Measurements from ENCODE around the gene UBR4.

UBR4 gene

DNA sequence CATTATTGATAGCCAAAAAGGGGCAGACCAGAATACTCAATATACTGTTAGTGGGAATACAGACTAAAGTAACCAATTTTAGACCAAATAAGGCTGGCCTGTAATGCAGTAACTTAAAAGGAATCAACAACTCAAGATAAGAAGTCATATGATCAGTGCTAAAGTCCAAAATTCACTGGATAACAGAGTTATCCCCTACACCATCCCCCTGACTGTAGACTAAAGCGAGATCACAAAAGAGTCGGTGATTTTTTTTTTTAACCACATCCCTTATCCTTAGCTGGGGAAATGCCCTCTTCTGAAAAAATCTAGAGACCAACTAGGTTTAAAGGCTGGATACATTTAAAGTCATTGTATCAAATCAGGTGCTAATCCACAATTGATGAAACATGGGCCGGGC lies 7.7 kb downstream of the UBR4 start:
- Histone ChIP-seq H3K27ac (ENCODE audit: low read length) (no peak overlapping the region), H3K4me2 (ENCODE audit: low read length) (no peak overlapping the region), H3K9ac (ENCODE audit: low read length) (no peak overlapping the region), H3K4me1 (ENCODE audit: low read length) (peaks cover 29% of the 10 kb centered on the region), H2AFZ (ENCODE audit: low read depth, low read length) (no peak overlapping the region), H3K36me3 (replicated peaks; ENCODE audit: low read depth, low read length) (peaks cover 41% of the 10 kb centered on the region), H3K9me3 (ENCODE audit: insufficient read depth, low read length) (no peaks in the 10 kb centered on the region), H3K79me2 (ENCODE audit: low read length) (peaks cover 83% of the 10 kb centered on the region), H3K27me3 (ENCODE audit: low read depth, low read length) (no peaks in the 10 kb centered on the region), H4K20me1 (ENCODE audit: insufficient read depth, low read length) (peaks cover 79% of the 10 kb centered on the region), H3K4me3 (ENCODE audit: low read length) (no peak overlapping the region)
- TF ChIP-seq, protein P1, sequence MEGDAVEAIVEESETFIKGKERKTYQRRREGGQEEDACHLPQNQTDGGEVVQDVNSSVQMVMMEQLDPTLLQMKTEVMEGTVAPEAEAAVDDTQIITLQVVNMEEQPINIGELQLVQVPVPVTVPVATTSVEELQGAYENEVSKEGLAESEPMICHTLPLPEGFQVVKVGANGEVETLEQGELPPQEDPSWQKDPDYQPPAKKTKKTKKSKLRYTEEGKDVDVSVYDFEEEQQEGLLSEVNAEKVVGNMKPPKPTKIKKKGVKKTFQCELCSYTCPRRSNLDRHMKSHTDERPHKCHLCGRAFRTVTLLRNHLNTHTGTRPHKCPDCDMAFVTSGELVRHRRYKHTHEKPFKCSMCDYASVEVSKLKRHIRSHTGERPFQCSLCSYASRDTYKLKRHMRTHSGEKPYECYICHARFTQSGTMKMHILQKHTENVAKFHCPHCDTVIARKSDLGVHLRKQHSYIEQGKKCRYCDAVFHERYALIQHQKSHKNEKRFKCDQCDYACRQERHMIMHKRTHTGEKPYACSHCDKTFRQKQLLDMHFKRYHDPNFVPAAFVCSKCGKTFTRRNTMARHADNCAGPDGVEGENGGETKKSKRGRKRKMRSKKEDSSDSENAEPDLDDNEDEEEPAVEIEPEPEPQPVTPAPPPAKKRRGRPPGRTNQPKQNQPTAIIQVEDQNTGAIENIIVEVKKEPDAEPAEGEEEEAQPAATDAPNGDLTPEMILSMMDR (IDR thresholded peaks at IDR 0.05; ENCODE audit: low read depth, low read length) = no peak
- TF ChIP-seq EZH2phosphoT487 (IDR thresholded peaks at IDR 0.05; ENCODE audit: low read depth) = no peak

- H3K9ac ChIP-seq (ENCODE audit: low read length) = no peak overlapping the region
- no peaks in the 10 kb centered on the region for H3K27me3 ChIP-seq (ENCODE audit: low read depth, low read length)
- TF ChIP-seq, protein P1 (IDR thresholded peaks at IDR 0.05; ENCODE audit: low read depth, low read length) = no peak
- no peak for TF ChIP-seq EZH2phosphoT487 (IDR thresholded peaks at IDR 0.05; ENCODE audit: low read depth)
- peaks cover 7% of the 10 kb centered on the region for H3K4me1 ChIP-seq (ENCODE audit: low read length)
- peaks cover 66% of the 10 kb centered on the region for H3K79me2 ChIP-seq (ENCODE audit: low read length)
- no peak overlapping the region for H2AFZ ChIP-seq (ENCODE audit: low read depth, low read length)
- no peaks in the 10 kb centered on the region for H3K9me3 ChIP-seq (ENCODE audit: insufficient read depth, low read length)
- H3K27ac ChIP-seq (ENCODE audit: low read length) = no peak overlapping the region
- H3K4me3 ChIP-seq (ENCODE audit: low read length) = no peak overlapping the region
- H4K20me1 ChIP-seq (ENCODE audit: insufficient read depth, low read length) = peaks cover 56% of the 10 kb centered on the region
- peaks cover 45% of the 10 kb centered on the region for H3K36me3 ChIP-seq (replicated peaks; ENCODE audit: low read depth, low read length)
- H3K4me2 ChIP-seq (ENCODE audit: low read length) = no peak overlapping the region
These were observed 10.0 kb downstream of the UBR4 start for GRCh38 chr1:19199969-19200604.

GRCh38 chr1:19199329-19199968 lies 10.6 kb downstream of the UBR4 start:
- no peak overlapping the region for H3K4me3 ChIP-seq (ENCODE audit: low read length)
- H3K79me2 ChIP-seq (ENCODE audit: low read length) = peaks cover 60% of the 10 kb centered on the region
- peaks cover 39% of the 10 kb centered on the region for H3K36me3 ChIP-seq (replicated peaks; ENCODE audit: low read depth, low read length)
- H3K4me1 ChIP-seq (ENCODE audit: low read length) = peaks cover under 1% of the 10 kb centered on the region
- H3K27me3 ChIP-seq (ENCODE audit: low read depth, low read length) = no peaks in the 10 kb centered on the region
- no peak overlapping the region for H3K27ac ChIP-seq (ENCODE audit: low read length)
- H3K4me2 ChIP-seq (ENCODE audit: low read length) = no peak overlapping the region
- no peak for TF ChIP-seq EZH2phosphoT487 (IDR thresholded peaks at IDR 0.05; ENCODE audit: low read depth)
- TF ChIP-seq, protein P1 (IDR thresholded peaks at IDR 0.05; ENCODE audit: low read depth, low read length) = no peak
- peaks cover 49% of the 10 kb centered on the region for H4K20me1 ChIP-seq (ENCODE audit: insufficient read depth, low read length)
- H3K9me3 ChIP-seq (ENCODE audit: insufficient read depth, low read length) = no peaks in the 10 kb centered on the region
- no peak overlapping the region for H2AFZ ChIP-seq (ENCODE audit: low read depth, low read length)
- H3K9ac ChIP-seq (ENCODE audit: low read length) = no peak overlapping the region

GRCh38 chr1:19198820-19199219 lies 11.2 kb downstream of the UBR4 start:
- no peak for TF ChIP-seq EZH2phosphoT487 (IDR thresholded peaks at IDR 0.05; ENCODE audit: low read depth)
- TF ChIP-seq, protein P1 (IDR thresholded peaks at IDR 0.05; ENCODE audit: low read depth, low read length) = no peak
- Histone ChIP-seq H3K9ac (ENCODE audit: low read length) (no peak overlapping the region), H4K20me1 (ENCODE audit: insufficient read depth, low read length) (peaks cover 44% of the 10 kb centered on the region), H3K4me1 (ENCODE audit: low read length) (no peaks in the 10 kb centered on the region), H3K27me3 (ENCODE audit: low read depth, low read length) (no peaks in the 10 kb centered on the region), H3K4me2 (ENCODE audit: low read length) (no peak overlapping the region), H3K36me3 (replicated peaks; ENCODE audit: low read depth, low read length) (peaks cover 39% of the 10 kb centered on the region), H3K27ac (ENCODE audit: low read length) (no peak overlapping the region), H3K9me3 (ENCODE audit: insufficient read depth, low read length) (no peaks in the 10 kb centered on the region), H3K79me2 (ENCODE audit: low read length) (peaks cover 54% of the 10 kb centered on the region), H2AFZ (ENCODE audit: low read depth, low read length) (no peak overlapping the region), H3K4me3 (ENCODE audit: low read length) (no peak overlapping the region)

Measured in OCI-LY3 (cell line).